ENCODE measurements around the gene TMOD2.
A peak's percentile ranks its signal among the peaks of the same experiment; 100 is the strongest.

TMOD2 gene

GRCh38 chr15:51812598-51812997 lies 61.2 kb downstream of the TMOD2 start:
- DNase-seq (ENCODE audit: low spot score) (no peak), FAIRE-seq (no peak)

- no peak for FAIRE-seq
- no peak for DNase-seq (ENCODE audit: low spot score)
These were observed 63.2 kb downstream of the TMOD2 start for GRCh38 chr15:51814606-51815005.

GRCh38 chr15:51816611-51817010 lies 65.2 kb downstream of the TMOD2 start:
- DNase-seq (ENCODE audit: low spot score) (no peak), FAIRE-seq (no peak)

- FAIRE-seq, result no peak
- DNase-seq (ENCODE audit: low spot score), result no peak
These were observed 66.8 kb downstream of the TMOD2 start for GRCh38 chr15:51818150-51818549.

GRCh38 chr15:51825698-51826097 lies 74.3 kb downstream of the TMOD2 start:
- DNase-seq (ENCODE audit: low spot score), result no peak
- FAIRE-seq, result no peak

- DNase-seq (ENCODE audit: low spot score) (peak; percentile 43), FAIRE-seq (no peak)
These were observed 77.4 kb downstream of the TMOD2 start for GRCh38 chr15:51828621-51829375.

- DNase-seq (ENCODE audit: low spot score) (peak; percentile 75), FAIRE-seq (no peak)
These were observed 78.2 kb downstream of the TMOD2 start, which contains the start of gene TMOD3 for GRCh38 chr15:51829376-51830275. Gene TMOD3 (plus strand): TSS chr15:51829653. CDS start chr15:51862885, 33,232 bp downstream.

GRCh38 chr15:51830276-51830806 lies 78.9 kb downstream of the TMOD2 start:
- FAIRE-seq, result peak; percentile 4
- DNase-seq (ENCODE audit: low spot score), result no peak

- DNase-seq (ENCODE audit: low spot score) (no peak), FAIRE-seq (no peak)
These were observed 82.4 kb downstream of the TMOD2 start for GRCh38 chr15:51833772-51834171.

- FAIRE-seq, result no peak
- no peak for DNase-seq (ENCODE audit: low spot score)
These were observed 86.4 kb downstream of the TMOD2 start for GRCh38 chr15:51837792-51838251.

- DNase-seq (ENCODE audit: low spot score) (no peak), FAIRE-seq (no peak)
These were observed 86.9 kb downstream of the TMOD2 start for GRCh38 chr15:51838270-51838669.

- FAIRE-seq (no peak), DNase-seq (ENCODE audit: low spot score) (no peak)
These were observed 89.3 kb downstream of the TMOD2 start for GRCh38 chr15:51840692-51841091.

- no peak for FAIRE-seq
- DNase-seq (ENCODE audit: low spot score), result no peak
These were observed 90.1 kb downstream of the TMOD2 start for GRCh38 chr15:51841406-51842040.

- no peak for FAIRE-seq
These were observed 90.9 kb downstream of the TMOD2 start for GRCh38 chr15:51842265-51842664.

GRCh38 chr15:51842852-51843737 lies 91.7 kb downstream of the TMOD2 start:
- FAIRE-seq, result peak; percentile 81

More at GRCh38 chr15:51842265-51842664, 90.9 kb downstream of the TMOD2 start:
- DNase-seq (ENCODE audit: low spot score), result no peak

GRCh38 chr15:51844747-51845426 lies 93.5 kb downstream of the TMOD2 start:
- no peak for FAIRE-seq
- no peak for DNase-seq (ENCODE audit: low spot score)

More at GRCh38 chr15:51842852-51843737, 91.7 kb downstream of the TMOD2 start:
- DNase-seq (ENCODE audit: low spot score), result peak; percentile 81

- FAIRE-seq, result no peak
- no peak for DNase-seq (ENCODE audit: low spot score)
These were observed 94.7 kb downstream of the TMOD2 start for GRCh38 chr15:51846066-51846462.

GRCh38 chr15:51846463-51847230 lies 95.2 kb downstream of the TMOD2 start:
- FAIRE-seq (peak; percentile 61), DNase-seq (ENCODE audit: low spot score) (peak; percentile 28)

- no peak for DNase-seq (ENCODE audit: low spot score)
- no peak for FAIRE-seq
These were observed 97.4 kb downstream of the TMOD2 start for GRCh38 chr15:51848811-51849210.
